SK-N-SH treated with all-trans-retinoic acid at 6 μM for 48 hours (cell line): ENCODE results near the gene SP3.

Experiments used
- ATAC-seq: fragments of 200-7000 bp; cut with Tn5 transposase; 3 replicates; pipeline ENCODE4 v1.9.1; 2020; ENCODE audit warnings: mild to moderate bottlenecking, moderate library complexity
- ARNTL ChIP-seq: fragments of 450-650 bp; formaldehyde crosslinking; IDR thresholded peaks from 2 replicates; pipeline ENCODE4 v1.5.0; 2020; ENCODE audit warnings: low read depth, mild to moderate bottlenecking, moderate library complexity, borderline replicate concordance
- BACH2 ChIP-seq: fragments of 250-450 bp; sonication (Bioruptor Pico); IDR thresholded peaks from 2 replicates; pipeline ENCODE4 v1.9.0; 2021; ENCODE audit warnings: mild to moderate bottlenecking, borderline replicate concordance
- CREB5 ChIP-seq: fragments of 250-450 bp; sonication (Bioruptor Pico); IDR thresholded peaks from 2 replicates; pipeline ENCODE4 v1.5.1; 2020; ENCODE audit warnings: low read depth, mild to moderate bottlenecking, moderate library complexity
- CSDC2 ChIP-seq: fragments of 250-450 bp; sonication (Bioruptor Pico); IDR thresholded peaks from 2 replicates; pipeline ENCODE4 v1.5.0; 2020; ENCODE audit warnings: mild to moderate bottlenecking, moderate library complexity
- ESRRG ChIP-seq: fragments of 250-450 bp; sonication (Bioruptor Pico); IDR thresholded peaks from 2 replicates; pipeline ENCODE4 v1.6.1; 2021; ENCODE audit warnings: mild to moderate bottlenecking
- GLIS3 ChIP-seq: fragments of 250-450 bp; sonication (Bioruptor Pico); IDR thresholded peaks from 2 replicates; pipeline ENCODE4 v1.5.0; 2020; ENCODE audit warnings: mild to moderate bottlenecking, moderate library complexity
- OSR1 ChIP-seq: fragments of 250-450 bp; sonication (Bioruptor Pico); IDR thresholded peaks from 2 replicates; pipeline ENCODE4 v1.8.0; 2022; ENCODE audit warnings: moderate library complexity, mild to moderate bottlenecking, inconsistent platforms
- PATZ1 ChIP-seq: fragments of 250-450 bp; sonication (Bioruptor Pico); IDR thresholded peaks from 2 replicates; pipeline ENCODE4 v1.8.0; 2020; ENCODE audit warnings: mild to moderate bottlenecking, moderate library complexity, borderline replicate concordance
- POU6F1 ChIP-seq: fragments of 250-450 bp; sonication (Bioruptor Pico); IDR thresholded peaks from 2 replicates; pipeline ENCODE4 v1.8.0; 2021; ENCODE audit warnings: low read depth, mild to moderate bottlenecking, moderate library complexity, borderline replicate concordance
- PPARA ChIP-seq: fragments of 250-450 bp; sonication (Bioruptor Pico); IDR thresholded peaks from 2 replicates; pipeline ENCODE4 v1.5.0; 2020; ENCODE audit warnings: mild to moderate bottlenecking, borderline replicate concordance
- RARB ChIP-seq: fragments of 250-450 bp; sonication (Bioruptor Pico); IDR thresholded peaks from 2 replicates; pipeline ENCODE4 v1.8.0; 2021; ENCODE audit warnings: mild to moderate bottlenecking, moderate library complexity
- SNAI2 ChIP-seq: fragments of 250-450 bp; sonication (Bioruptor Pico); IDR thresholded peaks from 2 replicates; pipeline ENCODE4 v1.5.0; 2020; ENCODE audit warnings: mild to moderate bottlenecking, moderate library complexity
- TCF4 ChIP-seq: fragments of 250-450 bp; sonication (Bioruptor Pico); IDR thresholded peaks from 2 replicates; pipeline ENCODE4 v1.8.0; 2021; ENCODE audit warnings: mild to moderate bottlenecking, moderate library complexity, borderline replicate concordance
- TOX ChIP-seq: fragments of 250-450 bp; sonication (Bioruptor Pico); IDR thresholded peaks from 2 replicates; pipeline ENCODE4 v1.8.0; 2021; ENCODE audit warnings: mild to moderate bottlenecking, moderate library complexity, borderline replicate concordance
- TSHZ2 ChIP-seq: fragments of 250-450 bp; sonication (Bioruptor Pico); IDR thresholded peaks from 2 replicates; pipeline ENCODE4 v1.5.0; 2020; ENCODE audit warnings: mild to moderate bottlenecking, moderate library complexity
- ZC3H10 ChIP-seq: fragments of 250-450 bp; sonication (Bioruptor Pico); IDR thresholded peaks from 2 replicates; pipeline ENCODE4 v1.5.1; 2021; ENCODE audit warnings: mild to moderate bottlenecking, moderate library complexity
- ZFP30 ChIP-seq: fragments of 450-650 bp; formaldehyde crosslinking; IDR thresholded peaks from 2 replicates; pipeline ENCODE4 v1.5.0; 2022; ENCODE audit warnings: mild to moderate bottlenecking, moderate library complexity
- ZNF565 ChIP-seq: fragments of 450-650 bp; formaldehyde crosslinking; conservative IDR thresholded peaks from 2 replicates; pipeline ENCODE4 v1.5.0; 2020; ENCODE audit warnings: low read depth, mild to moderate bottlenecking, moderate library complexity
- ZNF70 ChIP-seq: fragments of 450-650 bp; formaldehyde crosslinking; IDR thresholded peaks from 2 replicates; pipeline ENCODE4 v1.5.0; 2020; ENCODE audit warnings: mild to moderate bottlenecking, moderate library complexity
- ZNF8 ChIP-seq: fragments of 450-650 bp; formaldehyde crosslinking; IDR thresholded peaks from 2 replicates; pipeline ENCODE4 v1.5.0; 2020; ENCODE audit warnings: mild to moderate bottlenecking, moderate library complexity

Gene SP3

GRCh38 chr2:173874003-173874893 is 90.9 kb downstream of the SP3 start:
- TF ChIP-seq RARB (no peak), BACH2 (no peak), CSDC2 (CRISPR knock-in tag) (no peak), POU6F1 (CRISPR knock-in tag) (no peak), ZC3H10 (CRISPR knock-in tag) (no peak), TSHZ2 (no peak), ARNTL (CRISPR knock-in tag) (no peak), ZFP30 (CRISPR knock-in tag) (no peak), OSR1 (CRISPR knock-in tag) (no peak), ZNF8 (CRISPR knock-in tag) (no peak)
- no peak for ATAC-seq

GRCh38 chr2:173872714-173873113 is 92.5 kb downstream of the SP3 start:
- no peak for ATAC-seq
- TF ChIP-seq ZNF565 (CRISPR knock-in tag) = no peak
- TF ChIP-seq TOX (CRISPR knock-in tag) = no peak
- no peak for TF ChIP-seq ESRRG (CRISPR knock-in tag)
- no peak for TF ChIP-seq OSR1 (CRISPR knock-in tag)
- no peak for TF ChIP-seq POU6F1 (CRISPR knock-in tag)
- TF ChIP-seq GLIS3 = no peak
- no peak for TF ChIP-seq PPARA (CRISPR knock-in tag)
- TF ChIP-seq, all 23 proteins: peak for 0

- ATAC-seq = peak; percentile 53
- TF ChIP-seq TCF4 (CRISPR knock-in tag) (0 out of 2 replicates have a peak, but pooled peaks have one; percentile 18), GLIS3 (no peak)
These were observed 95.6 kb downstream of the SP3 start for GRCh38 chr2:173869244-173870229.

GRCh38 chr2:173868406-173868805 is 96.8 kb downstream of the SP3 start:
- ATAC-seq = no peak
- TF ChIP-seq ZC3H10 (CRISPR knock-in tag) (no peak), ZNF70 (CRISPR knock-in tag) (no peak), RARB (no peak), POU6F1 (CRISPR knock-in tag) (no peak), ZFP30 (CRISPR knock-in tag) (no peak), TCF4 (CRISPR knock-in tag) (no peak), TOX (CRISPR knock-in tag) (no peak), CREB5 (CRISPR knock-in tag) (no peak), ARNTL (CRISPR knock-in tag) (no peak), PATZ1 (no peak), OSR1 (CRISPR knock-in tag) (no peak), SNAI2 (no peak), ZNF8 (CRISPR knock-in tag) (no peak), ZNF565 (CRISPR knock-in tag) (no peak)
